Measurements from ENCODE around the gene IFT88. TPM values are rescaled to one million over a fixed set of nuclear protein-coding genes. Genes with fewer than 3 reads are reported as not detected.

Gene IFT88
- total and polyA plus RNA-seq, 2 of the 4 experiments (the other 2 are of a cell fraction), result 5.5 to 8.6 TPM

GRCh38 chr13:20715330-20715712, 148.4 kb downstream of the IFT88 start:
- DNase-seq, result no peak
- H3K4me3 ChIP-seq (ENCODE audit: insufficient read depth, low read depth, low read length), result no peak overlapping the region
- no TSS peak for BruUV-seq (replicated peaks)

More at GRCh38 chr13:20715330-20715712, 148.4 kb downstream of the IFT88 start:
- no peak for TF ChIP-seq ELK1 (IDR thresholded peaks at IDR 0.05; ENCODE audit: borderline replicate concordance, low read depth, low read length)
- TF ChIP-seq CHD1 (IDR thresholded peaks at IDR 0.05; ENCODE audit: low read depth, low read length), result no peak
- TF ChIP-seq RCOR1 (IDR thresholded peaks at IDR 0.05; ENCODE audit: insufficient replicate concordance, low read length), result no peak
- no peak for TF ChIP-seq RAD21 (IDR thresholded peaks at IDR 0.05; ENCODE audit: low read length)
- no peak for TF ChIP-seq FOS (IDR thresholded peaks at IDR 0.05; ENCODE audit: low read depth, low read length)
- no peak for TF ChIP-seq CEBPB (IDR thresholded peaks at IDR 0.05; ENCODE audit: low read depth, low read length)
- no peak for TF ChIP-seq CTCF (conservative IDR thresholded peaks at IDR 0.05; ENCODE audit: low read depth, low read length)
- no peak for TF ChIP-seq RFX5 (IDR thresholded peaks at IDR 0.05; ENCODE audit: low read depth, low read length)
- TF ChIP-seq USF2 (IDR thresholded peaks at IDR 0.05; ENCODE audit: low read depth, low read length), result no peak
- H2AFZ ChIP-seq (replicated peaks; ENCODE audit: low read length, poor library complexity), result peak overlapping the region; percentile 28
- H3K23ac ChIP-seq (ENCODE audit: low read depth, low read length), result no peak overlapping the region
- no peak overlapping the region for H2BK20ac ChIP-seq (ENCODE audit: low read depth, low read length)
- H3K27me3 ChIP-seq (ENCODE audit: control insufficient read depth, insufficient read depth, low read length), result peaks cover 9% of the 10 kb centered on the region
- H3K4me2 ChIP-seq (ENCODE audit: low read depth, low read length), result no peak overlapping the region
- no peak overlapping the region for H2AK5ac ChIP-seq (ENCODE audit: low read depth, low read length)
- no peak overlapping the region for H4K8ac ChIP-seq (ENCODE audit: low read depth in 2 of 2, low read length in 2 of 2)
- in situ Hi-C loops (cut with MboI; ENCODE audit: low sequenced_read_pairs), result loop anchor here (5.0 to 25.0 kb wide), 2 partner anchors 207 to 528 kb away; partner anchors contain the start of gene GJB2
- no peak for ATAC-seq (ENCODE audit: low read depth)
- no peak overlapping the region for H4K91ac ChIP-seq (ENCODE audit: insufficient read depth, low read depth, low read length)
- dilution Hi-C loops (cut with HindIII; ENCODE audit: low sequenced_read_pairs, unreplicated experiment), result no loop called here
- H3K9me3 ChIP-seq (ENCODE audit: control insufficient read depth, insufficient read depth, low read length), result no peaks in the 10 kb centered on the region
- H3K4ac ChIP-seq (ENCODE audit: low read depth, low read length), result no peak overlapping the region
- H4K20me1 ChIP-seq (ENCODE audit: insufficient read depth, low read length), result no peaks in the 10 kb centered on the region
- H3K9ac ChIP-seq (ENCODE audit: low read depth, low read length), result no peak overlapping the region
- peaks cover 9% of the 10 kb centered on the region for H3K4me1 ChIP-seq (ENCODE audit: control insufficient read depth, insufficient read depth, low read length)
- no peak overlapping the region for H3K56ac ChIP-seq (ENCODE audit: extremely low read depth, insufficient read depth, low read length)
- no peak overlapping the region for H3K27ac ChIP-seq (ENCODE audit: insufficient read depth, low read length)
- peaks cover 6% of the 10 kb centered on the region; the same call in 1 of the 2 replicates for H3K9me1 ChIP-seq (ENCODE audit: insufficient read depth, low read length)
- H3K79me1 ChIP-seq (ENCODE audit: low read depth in 1 of 2, low read length in 2 of 2), result no peaks in the 10 kb centered on the region
- no peak overlapping the region for H3K18ac ChIP-seq (ENCODE audit: low read depth, low read length)
- H3K36me3 ChIP-seq (ENCODE audit: control insufficient read depth, insufficient read depth, low read length), result no peaks in the 10 kb centered on the region
- no peak overlapping the region for H3K14ac ChIP-seq (replicated peaks; ENCODE audit: low read depth, low read length)
- WGBS, 2 experiments (ENCODE audit: extremely low coverage in 2 of 2, insufficient read length in 1 of 2), result 94% methylated on average over 3 of the region's 6 CpGs; no CpG with 5 or more reads in 1 of the 2 experiments
- intact Hi-C loops (cut with micrococcal nuclease), result no loop called here
- no peak overlapping the region for H2BK15ac ChIP-seq (ENCODE audit: low read depth, low read length)
- CTCF ChIA-PET, result interaction anchor here (1.9 to 2.1 kb wide), 2 partner anchors 12 to 210 kb away, joined by 7 to 8 read pairs; partner anchors contain the start of gene IL17D
- POLR2A ChIA-PET (ENCODE audit: unreplicated experiment), result no interaction called here
- H4K5ac ChIP-seq (ENCODE audit: low read depth, low read length), result no peak overlapping the region
- no peak overlapping the region for H2BK120ac ChIP-seq (ENCODE audit: low read depth, low read length)
- H2AK9ac ChIP-seq (replicated peaks; ENCODE audit: low read depth, low read length, poor library complexity), result no peak overlapping the region
- no peak overlapping the region for H2BK5ac ChIP-seq (ENCODE audit: low read depth, low read length, poor library complexity, severe bottlenecking)

All from IMR-90 (cell line).